HEK293 (cell line): Measurements from ENCODE around the gene AFG3L2.

ENCODE experiments used
- CTCF ChIA-PET: fragments of 350-600 bp; formaldehyde crosslinking; extraction: SDS; loops from one replicate; lab custom pipeline; 2021; ENCODE audit warnings: antibody characterized with exemption; lab: Yijun Ruan, JAX
- POLR2A ChIA-PET: fragments of 300-600 bp; formaldehyde crosslinking; extraction: SDS; loops from one replicate; lab custom pipeline; 2020; ENCODE audit warnings: antibody characterized with exemption, inconsistent platforms; lab: Yijun Ruan, JAX
- H3K27ac ChIP-seq: fragments of 200-500 bp; sonication (Bioruptor generic); 2 replicates; pipeline ENCODE4 v1.5.1; 2014; ENCODE audit warnings: low read depth, low read length, control low read depth, inconsistent platforms; ENCODE audit errors: extremely low read depth
- H3K36me3 ChIP-seq, 2 experiments: fragments of 200-500 bp in 1 of 2; sonication (Bioruptor generic) in 1 of 2; 1 replicate in 1 of 2; 2 replicates in 1 of 2; pipeline ENCODE4 v1.5.1; 2014 to 2017; ENCODE audit warnings: inconsistent platforms in 2 of 2, low read length in 2 of 2; ENCODE audit not compliant: control insufficient read depth in 2 of 2, insufficient read depth in 1 of 2
- H3K4me1 ChIP-seq: fragments of 200-500 bp; sonication (Bioruptor generic); 2 replicates; pipeline ENCODE4 v1.5.1; 2014; ENCODE audit warnings: mild to moderate bottlenecking, low read length, inconsistent platforms; ENCODE audit not compliant: control insufficient read depth, insufficient read depth
- H3K4me3 ChIP-seq: 2 replicates; pipeline ENCODE4 v1.5.1; 2011; ENCODE audit warnings: low read depth, mild to moderate bottlenecking, control low read depth, low read length, moderate library complexity
- H3K9me3 ChIP-seq: fragments of 200-500 bp; sonication (Bioruptor generic); 2 replicates; pipeline ENCODE4 v1.5.1; 2014; ENCODE audit warnings: low read depth, low read length, inconsistent platforms; ENCODE audit not compliant: control insufficient read depth, insufficient read depth
- EGR2 ChIP-seq: fragments of 450-650 bp; formaldehyde crosslinking; IDR thresholded peaks from 2 replicates; pipeline ENCODE4 v1.5.1; 2016; ENCODE audit warnings: low read depth, missing biosample characterization, missing genetic modification characterization
- GLI2 ChIP-seq: fragments of 450-650 bp; formaldehyde crosslinking; IDR thresholded peaks from 2 replicates; pipeline ENCODE4; 2017; ENCODE audit warnings: missing biosample characterization, missing genetic modification characterization, low read depth, borderline replicate concordance
- GLIS1 ChIP-seq: fragments of 450-650 bp; formaldehyde crosslinking; IDR thresholded peaks from 2 replicates; pipeline ENCODE4 v1.5.1; 2016; ENCODE audit warnings: missing biosample characterization, missing genetic modification characterization
- HOXC10 ChIP-seq: sonication (generic); formaldehyde crosslinking; IDR thresholded peaks from 2 replicates; pipeline ENCODE4 v1.8.1; 2023; ENCODE audit warnings: mild to moderate bottlenecking, missing genetic modification reagents
- KLF7 ChIP-seq: fragments of 450-650 bp; formaldehyde crosslinking; IDR thresholded peaks from 2 replicates; pipeline ENCODE4 v1.5.1; 2016; ENCODE audit warnings: missing biosample characterization, missing genetic modification characterization, borderline replicate concordance
- ZBTB8A ChIP-seq: fragments of 450-650 bp; formaldehyde crosslinking; IDR thresholded peaks from 2 replicates; pipeline ENCODE4 v1.5.1; 2016; ENCODE audit warnings: missing biosample characterization, missing genetic modification characterization
- ZFHX2 ChIP-seq: fragments of 450-650 bp; formaldehyde crosslinking; conservative IDR thresholded peaks from 2 replicates; pipeline ENCODE4 v1.5.1; 2016; ENCODE audit warnings: missing biosample characterization, missing genetic modification characterization
- ZIC2 ChIP-seq: fragments of 450-650 bp; formaldehyde crosslinking; IDR thresholded peaks from 2 replicates; pipeline ENCODE4 v1.5.1; 2016; ENCODE audit warnings: missing biosample characterization, missing genetic modification characterization
- ZNF133 ChIP-seq: fragments of 450-650 bp; formaldehyde crosslinking; IDR thresholded peaks from 2 replicates; pipeline ENCODE4 v1.5.1; 2016; ENCODE audit warnings: missing biosample characterization, missing genetic modification characterization
- ZNF16 ChIP-seq: fragments of 450-650 bp; formaldehyde crosslinking; IDR thresholded peaks from 2 replicates; pipeline ENCODE4 v1.5.1; 2016; ENCODE audit warnings: low read depth, missing biosample characterization, missing genetic modification characterization
- ZNF175 ChIP-seq: fragments of 450-650 bp; formaldehyde crosslinking; IDR thresholded peaks from 2 replicates; pipeline ENCODE4 v1.5.1; 2016; ENCODE audit warnings: missing biosample characterization, missing genetic modification characterization
- ZNF558 ChIP-seq: fragments of 450-650 bp; formaldehyde crosslinking; IDR thresholded peaks from 2 replicates; pipeline ENCODE4 v1.5.1; 2016; ENCODE audit warnings: missing biosample characterization, missing genetic modification characterization
- TF ChIP-seq, protein P1 (sequence below): fragments of 450-650 bp; formaldehyde crosslinking; IDR thresholded peaks from 2 replicates; pipeline ENCODE4 v1.5.1; 2016; ENCODE audit warnings: missing biosample characterization, missing genetic modification characterization
- TF ChIP-seq, protein P2 (sequence below): fragments of 450-650 bp; formaldehyde crosslinking; IDR thresholded peaks from 2 replicates; pipeline ENCODE4 v1.5.1; 2017; ENCODE audit warnings: missing biosample characterization, missing genetic modification characterization
- TF ChIP-seq, protein P3 (sequence below): fragments of 450-650 bp; formaldehyde crosslinking; IDR thresholded peaks from 2 replicates; pipeline ENCODE4 v1.5.1; 2016; ENCODE audit warnings: missing biosample characterization, missing genetic modification characterization
- TF ChIP-seq, protein P4 (sequence below): fragments of 450-650 bp; formaldehyde crosslinking; IDR thresholded peaks from 2 replicates; pipeline ENCODE4 v1.5.1; 2016; ENCODE audit warnings: missing biosample characterization, missing genetic modification characterization
- TF ChIP-seq, protein P5 (sequence below): fragments of 450-650 bp; formaldehyde crosslinking; optimal IDR thresholded peaks from 2 replicates; pipeline ENCODE3; 2016; ENCODE audit warnings: missing biosample characterization, mild to moderate bottlenecking, missing genetic modification characterization

AFG3L2 gene

DNA sequence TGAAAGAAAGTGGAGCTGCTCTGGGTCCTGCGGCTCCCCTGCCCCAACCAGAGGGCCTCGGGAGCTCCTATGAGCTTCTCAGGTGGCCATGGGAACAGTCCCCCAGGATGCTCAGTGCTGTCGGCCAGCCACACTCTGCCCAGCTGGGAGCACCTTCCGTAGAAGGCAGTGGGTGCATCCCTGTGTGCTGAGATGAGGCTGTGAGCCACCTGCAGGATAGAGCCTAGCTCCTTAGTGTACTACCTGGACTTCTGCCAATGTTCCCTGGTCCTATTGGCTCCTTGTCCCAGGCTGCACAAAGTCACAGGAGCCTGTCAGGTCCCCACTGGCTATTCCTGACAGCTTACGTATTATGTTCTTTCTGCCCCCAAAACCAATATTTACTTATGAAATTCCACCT, 46.8 kb upstream of the AFG3L2 start:
- TF ChIP-seq, protein P1, sequence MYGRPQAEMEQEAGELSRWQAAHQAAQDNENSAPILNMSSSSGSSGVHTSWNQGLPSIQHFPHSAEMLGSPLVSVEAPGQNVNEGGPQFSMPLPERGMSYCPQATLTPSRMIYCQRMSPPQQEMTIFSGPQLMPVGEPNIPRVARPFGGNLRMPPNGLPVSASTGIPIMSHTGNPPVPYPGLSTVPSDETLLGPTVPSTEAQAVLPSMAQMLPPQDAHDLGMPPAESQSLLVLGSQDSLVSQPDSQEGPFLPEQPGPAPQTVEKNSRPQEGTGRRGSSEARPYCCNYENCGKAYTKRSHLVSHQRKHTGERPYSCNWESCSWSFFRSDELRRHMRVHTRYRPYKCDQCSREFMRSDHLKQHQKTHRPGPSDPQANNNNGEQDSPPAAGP (tag by site-specific recombination) = no peak
- TF ChIP-seq HOXC10 (CRISPR knock-in tag) (no peak), ZNF133 (tag by site-specific recombination) (no peak), ZIC2 (tag by site-specific recombination) (peak; percentile 46), GLIS1 (peak; percentile 66)
- peaks cover 3 to 4% of the 10 kb centered on the region in 2 experiments; a peak in 2 of 3 replicates for H3K36me3 ChIP-seq
- H3K4me3 ChIP-seq = no peak overlapping the region
- CTCF ChIA-PET = interaction anchor here (0.6 to 2.6 kb wide), 4 partner anchors 11 to 242 kb away, joined by 3 to 10 read pairs (median 3); no protein-coding TSS in a partner anchor
- no peaks in the 10 kb centered on the region for H3K9me3 ChIP-seq
- no peak overlapping the region for H3K27ac ChIP-seq
- POLR2A ChIA-PET = interaction anchor here (2.2 kb wide), 1 partner anchor 16 kb away, joined by 10 read pairs; the partner anchor contains the start of gene PRELID3A
- no peaks in the 10 kb centered on the region for H3K4me1 ChIP-seq

DNA sequence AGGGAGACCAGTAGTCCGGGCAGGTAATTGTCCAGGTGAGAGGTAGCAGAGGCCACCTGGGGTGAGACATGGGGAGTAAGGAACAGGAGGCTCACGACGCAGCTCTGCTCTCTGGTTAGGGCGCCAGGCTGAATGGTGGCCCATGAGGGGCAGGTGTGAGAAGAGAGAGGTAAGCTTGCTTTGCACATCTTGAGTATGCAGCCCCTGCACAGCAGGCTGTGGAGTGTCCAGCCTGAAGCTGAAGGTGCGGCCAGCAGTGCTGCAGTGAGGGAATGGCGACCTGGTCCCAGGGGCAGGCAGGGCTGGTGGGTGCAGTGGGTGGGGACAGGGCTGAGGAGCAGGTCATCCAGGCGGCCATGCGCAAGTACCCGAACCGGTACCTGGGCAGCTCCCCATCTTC, 46.4 kb upstream of the AFG3L2 start:
- CTCF ChIA-PET = interaction anchor here (0.6 to 2.6 kb wide), 5 partner anchors 11 to 242 kb away, joined by 3 to 10 read pairs (median 3); no protein-coding TSS in a partner anchor
- H3K4me1 ChIP-seq = no peaks in the 10 kb centered on the region

DNA sequence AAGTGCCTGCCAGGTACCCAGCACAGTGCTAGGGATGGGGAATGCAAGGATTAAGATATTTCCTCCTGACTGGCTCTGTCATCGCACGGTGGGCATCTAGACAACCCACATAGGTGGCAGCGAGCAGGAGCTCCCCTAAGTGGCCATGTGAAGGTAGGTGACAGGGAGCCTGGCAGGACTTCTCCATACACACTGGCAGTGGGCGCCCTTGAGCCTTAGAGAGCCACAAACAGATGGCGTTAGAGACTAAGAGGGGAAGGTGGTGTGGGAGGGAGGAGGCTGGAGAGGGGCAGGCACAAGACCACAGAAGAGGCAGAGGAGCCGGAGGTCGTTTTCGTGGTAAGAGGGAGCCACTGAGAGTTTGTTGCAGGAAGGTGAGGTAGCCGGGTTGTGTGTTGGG, 45.9 kb upstream of the AFG3L2 start:
- CTCF ChIA-PET = interaction anchor here (0.6 to 2.6 kb wide), 5 partner anchors 11 to 254 kb away, joined by 3 to 10 read pairs (median 3); no protein-coding TSS in a partner anchor
- POLR2A ChIA-PET = interaction anchor here (0.8 to 2.2 kb wide), 2 partner anchors 15 to 91 kb away, joined by 3 to 10 read pairs; partner anchors contain the start of gene PRELID3A
- Histone ChIP-seq H3K36me3 (peaks cover 3 to 4% of the 10 kb centered on the region in 2 experiments; a peak in 2 of 3 replicates), H3K9me3 (no peaks in the 10 kb centered on the region), H3K4me1 (no peaks in the 10 kb centered on the region), H3K27ac (no peak overlapping the region), H3K4me3 (no peak overlapping the region)
- no peak for TF ChIP-seq ZNF558
- TF ChIP-seq ZNF16 (tag by site-specific recombination) = peak; percentile 29; the same call in 1 of the 2 replicates
- peak; percentile 56; the same call in 1 of the 2 replicates for TF ChIP-seq EGR2
- TF ChIP-seq ZBTB8A (tag by site-specific recombination) = no peak
- TF ChIP-seq, protein P2, sequence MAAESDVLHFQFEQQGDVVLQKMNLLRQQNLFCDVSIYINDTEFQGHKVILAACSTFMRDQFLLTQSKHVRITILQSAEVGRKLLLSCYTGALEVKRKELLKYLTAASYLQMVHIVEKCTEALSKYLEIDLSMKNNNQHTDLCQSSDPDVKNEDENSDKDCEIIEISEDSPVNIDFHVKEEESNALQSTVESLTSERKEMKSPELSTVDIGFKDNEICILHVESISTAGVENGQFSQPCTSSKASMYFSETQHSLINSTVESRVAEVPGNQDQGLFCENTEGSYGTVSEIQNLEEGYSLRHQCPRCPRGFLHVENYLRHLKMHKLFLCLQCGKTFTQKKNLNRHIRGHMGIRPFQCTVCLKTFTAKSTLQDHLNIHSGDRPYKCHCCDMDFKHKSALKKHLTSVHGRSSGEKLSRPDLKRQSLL = peak; percentile 17; the same call in 1 of the 2 replicates
- TF ChIP-seq ZFHX2 (tag by site-specific recombination) = peak; percentile 68
- TF ChIP-seq, protein P3, sequence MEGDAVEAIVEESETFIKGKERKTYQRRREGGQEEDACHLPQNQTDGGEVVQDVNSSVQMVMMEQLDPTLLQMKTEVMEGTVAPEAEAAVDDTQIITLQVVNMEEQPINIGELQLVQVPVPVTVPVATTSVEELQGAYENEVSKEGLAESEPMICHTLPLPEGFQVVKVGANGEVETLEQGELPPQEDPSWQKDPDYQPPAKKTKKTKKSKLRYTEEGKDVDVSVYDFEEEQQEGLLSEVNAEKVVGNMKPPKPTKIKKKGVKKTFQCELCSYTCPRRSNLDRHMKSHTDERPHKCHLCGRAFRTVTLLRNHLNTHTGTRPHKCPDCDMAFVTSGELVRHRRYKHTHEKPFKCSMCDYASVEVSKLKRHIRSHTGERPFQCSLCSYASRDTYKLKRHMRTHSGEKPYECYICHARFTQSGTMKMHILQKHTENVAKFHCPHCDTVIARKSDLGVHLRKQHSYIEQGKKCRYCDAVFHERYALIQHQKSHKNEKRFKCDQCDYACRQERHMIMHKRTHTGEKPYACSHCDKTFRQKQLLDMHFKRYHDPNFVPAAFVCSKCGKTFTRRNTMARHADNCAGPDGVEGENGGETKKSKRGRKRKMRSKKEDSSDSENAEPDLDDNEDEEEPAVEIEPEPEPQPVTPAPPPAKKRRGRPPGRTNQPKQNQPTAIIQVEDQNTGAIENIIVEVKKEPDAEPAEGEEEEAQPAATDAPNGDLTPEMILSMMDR (tag by site-specific recombination) = peak; percentile 89

More for the DNA sequence above, 46.4 kb upstream of the AFG3L2 start:
- Histone ChIP-seq H3K36me3 (peaks cover 3 to 4% of the 10 kb centered on the region in 2 experiments; a peak in 2 of 3 replicates), H3K4me3 (no peak overlapping the region), H3K27ac (no peak overlapping the region), H3K9me3 (no peaks in the 10 kb centered on the region)
- no peak for TF ChIP-seq GLI2
- no peak for TF ChIP-seq ZFHX2 (tag by site-specific recombination)
- TF ChIP-seq ZNF175 (tag by site-specific recombination) = no peak
- TF ChIP-seq, protein P4, sequence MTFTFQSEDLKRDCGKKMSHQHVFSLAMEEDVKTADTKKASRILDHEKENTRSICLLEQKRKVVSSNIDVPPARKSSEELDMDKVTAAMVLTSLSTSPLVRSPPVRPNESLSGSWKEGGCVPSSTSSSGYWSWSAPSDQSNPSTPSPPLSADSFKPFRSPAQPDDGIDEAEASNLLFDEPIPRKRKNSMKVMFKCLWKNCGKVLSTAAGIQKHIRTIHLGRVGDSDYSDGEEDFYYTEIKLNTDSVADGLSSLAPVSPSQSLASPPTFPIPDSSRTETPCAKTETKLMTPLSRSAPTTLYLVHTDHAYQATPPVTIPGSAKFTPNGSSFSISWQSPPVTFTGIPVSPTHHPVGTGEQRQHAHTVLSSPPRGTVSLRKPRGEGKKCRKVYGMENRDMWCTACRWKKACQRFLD = no peak
- TF ChIP-seq KLF7 (tag by site-specific recombination) = no peak
- TF ChIP-seq, protein P5, sequence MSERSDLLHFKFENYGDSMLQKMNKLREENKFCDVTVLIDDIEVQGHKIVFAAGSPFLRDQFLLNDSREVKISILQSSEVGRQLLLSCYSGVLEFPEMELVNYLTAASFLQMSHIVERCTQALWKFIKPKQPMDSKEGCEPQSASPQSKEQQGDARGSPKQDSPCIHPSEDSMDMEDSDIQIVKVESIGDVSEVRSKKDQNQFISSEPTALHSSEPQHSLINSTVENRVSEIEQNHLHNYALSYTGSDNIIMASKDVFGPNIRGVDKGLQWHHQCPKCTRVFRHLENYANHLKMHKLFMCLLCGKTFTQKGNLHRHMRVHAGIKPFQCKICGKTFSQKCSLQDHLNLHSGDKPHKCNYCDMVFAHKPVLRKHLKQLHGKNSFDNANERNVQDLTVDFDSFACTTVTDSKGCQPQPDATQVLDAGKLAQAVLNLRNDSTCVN (tag by site-specific recombination) = no peak
- POLR2A ChIA-PET = interaction anchor here (0.8 to 2.2 kb wide), 2 partner anchors 16 to 91 kb away, joined by 3 to 10 read pairs; partner anchors contain the start of gene PRELID3A
